HepG2 (cell line): ENCODE results near the gene TMEM164. TPM values are rescaled to one million over a fixed set of nuclear protein-coding genes. Genes with fewer than 3 reads are reported as not detected.

ENCODE experiments used
- AKAP8 ChIP-seq: sonication (generic); formaldehyde crosslinking; IDR thresholded peaks from 2 replicates; pipeline ENCODE4 v1.5.1; 2020; ENCODE audit warnings: mild to moderate bottlenecking, missing genetic modification reagents
- CEBPG ChIP-seq: IDR thresholded peaks from 2 replicates; pipeline ENCODE4 v1.6.1; 2016
- FOXA3 ChIP-seq: IDR thresholded peaks from 2 replicates; pipeline ENCODE4 v1.6.1; 2016; ENCODE audit warnings: missing genetic modification reagents, missing compliant biosample characterization
- GTF3A ChIP-seq: sonication (generic); formaldehyde crosslinking; conservative IDR thresholded peaks from 2 replicates; pipeline ENCODE4 v1.4.0; 2020; ENCODE audit warnings: mild to moderate bottlenecking, missing genetic modification reagents
- HOXA3 ChIP-seq: sonication (generic); formaldehyde crosslinking; IDR thresholded peaks from 2 replicates; pipeline ENCODE4 v1.5.0; 2020; ENCODE audit warnings: missing genetic modification reagents
- IRF2 ChIP-seq: IDR thresholded peaks from 2 replicates; pipeline ENCODE4 v1.6.1; 2018; ENCODE audit warnings: missing genetic modification reagents, missing compliant biosample characterization
- KDM3A ChIP-seq: IDR thresholded peaks from 2 replicates; pipeline ENCODE4 v1.6.1; 2018; ENCODE audit warnings: low read depth, missing compliant biosample characterization
- KDM5B ChIP-seq: sonication (generic); formaldehyde crosslinking; IDR thresholded peaks from 2 replicates; pipeline ENCODE4 v1.4.0; 2020; ENCODE audit warnings: missing genetic modification reagents, mild to moderate bottlenecking, borderline replicate concordance
- KLF9 ChIP-seq: IDR thresholded peaks from 2 replicates; pipeline ENCODE4 v1.6.1; 2016; ENCODE audit warnings: low read depth
- MAFF ChIP-seq: IDR thresholded peaks from 2 replicates; pipeline ENCODE4 v1.6.1; 2011; ENCODE audit warnings: low read depth, low read length, improper control_type of control experiment
- PRMT3 ChIP-seq: sonication (generic); formaldehyde crosslinking; IDR thresholded peaks from 2 replicates; pipeline ENCODE4 v1.8.1; 2022; ENCODE audit warnings: low read depth, mild to moderate bottlenecking, moderate library complexity, missing genetic modification reagents, borderline replicate concordance
- REST ChIP-seq, 2 experiments: IDR thresholded peaks; 2 replicates each; pipeline ENCODE4 v1.6.1; 2011 to 2012; ENCODE audit warnings: low read length in 2 of 2, borderline replicate concordance in 1 of 2, low read depth in 1 of 2, mild to moderate bottlenecking in 1 of 2, moderate library complexity in 1 of 2
- REXO4 ChIP-seq: sonication (generic); formaldehyde crosslinking; IDR thresholded peaks from 2 replicates; pipeline ENCODE4 v1.8.0; 2022; ENCODE audit warnings: missing genetic modification reagents, mild to moderate bottlenecking, borderline replicate concordance
- SMARCC2 ChIP-seq: fragments of 450-650 bp; IDR thresholded peaks from 2 replicates; pipeline ENCODE4 v1.6.1; 2017; ENCODE audit warnings: antibody characterized with exemption, mild to moderate bottlenecking
- SOX13 ChIP-seq, 3 experiments: fragments of 450-650 bp in 1 of 3; sonication (generic) in 1 of 3; formaldehyde crosslinking in 1 of 3; IDR thresholded peaks in 2 of 3; conservative IDR thresholded peaks in 1 of 3; 2 replicates each; pipeline versions ENCODE4 v1.5.0 to v1.6.1; 2016 to 2020; ENCODE audit warnings: antibody characterized with exemption in 1 of 3, mild to moderate bottlenecking in 1 of 3, missing compliant biosample characterization in 1 of 3, missing genetic modification reagents in 1 of 3, moderate library complexity in 1 of 3
- SP5 ChIP-seq: IDR thresholded peaks from 2 replicates; pipeline ENCODE4 v1.6.1; 2016; ENCODE audit warnings: low read depth, borderline replicate concordance
- THAP11 ChIP-seq: IDR thresholded peaks from 2 replicates; pipeline ENCODE4 v1.6.1; 2016; ENCODE audit warnings: missing biosample characterization, missing genetic modification reagents
- YY1 ChIP-seq: IDR thresholded peaks from 2 replicates; pipeline ENCODE4 v1.6.1; 2011; ENCODE audit warnings: low read length, low read depth, moderate library complexity, mild to moderate bottlenecking; ENCODE audit not compliant: insufficient read depth, insufficient replicate concordance
- ZNF251 ChIP-seq: sonication (generic); formaldehyde crosslinking; IDR thresholded peaks from 2 replicates; pipeline ENCODE4 v1.9.0; 2021; ENCODE audit warnings: mild to moderate bottlenecking, missing genetic modification reagents
- ZNF333 ChIP-seq: sonication (generic); formaldehyde crosslinking; IDR thresholded peaks from 2 replicates; pipeline ENCODE4 v1.4.0; 2020; ENCODE audit warnings: mild to moderate bottlenecking, missing genetic modification reagents, borderline replicate concordance
- ZNF713 ChIP-seq: sonication (generic); formaldehyde crosslinking; IDR thresholded peaks from 2 replicates; pipeline ENCODE4 v1.4.0; 2020; ENCODE audit warnings: mild to moderate bottlenecking, missing genetic modification reagents
- ZSCAN25 ChIP-seq: sonication (generic); formaldehyde crosslinking; IDR thresholded peaks from 2 replicates; pipeline ENCODE4 v1.8.0; 2022; ENCODE audit warnings: mild to moderate bottlenecking, missing genetic modification reagents
- polyA plus RNA-seq, 8 experiments: library from polyadenylated mRNA; depleted of rRNA in 3 of 8; stranded (reverse) in 7 of 8; unstranded in 1 of 8; fragments of >200 nt; fragmentation: Illumina TruSeq in 4 of 8; extraction: Trizol in 4 of 8; gene quantifications; 2 replicates each; pipeline versions ENCODE4 v1.2.1 to v1.2.3, GENCODE V29; 2011 to 2016; ENCODE audit warnings: low read depth in 4 of 8, missing spikeins in 1 of 8, mixed read lengths in 1 of 8; ENCODE audit not compliant: insufficient read depth in 1 of 8
- total RNA-seq, 5 experiments: library from RNA; depleted of rRNA; stranded (reverse); fragments of >200 nt; fragmentation: Illumina TruSeq; extraction: Trizol; gene quantifications; 2 replicates each; pipeline ENCODE4 v1.2.3, GENCODE V29; 2016; ENCODE audit warnings: low read depth in 1 of 5
- TF ChIP-seq, protein P1 (sequence below): sonication (generic); formaldehyde crosslinking; IDR thresholded peaks from 2 replicates; pipeline ENCODE4 v1.8.0; 2022; ENCODE audit warnings: missing genetic modification reagents, low read depth, mild to moderate bottlenecking, borderline replicate concordance
- TF ChIP-seq, protein P2 (sequence below): sonication (generic); formaldehyde crosslinking; IDR thresholded peaks from 2 replicates; pipeline ENCODE4 v1.5.1; 2020; ENCODE audit warnings: missing genetic modification reagents, mild to moderate bottlenecking, borderline replicate concordance

The TMEM164 gene
- total and polyA plus RNA-seq, 2 of the 13 experiments (the other 11 are each of a cell fraction or from before 2014, with no cell fraction given) = 5.8 to 13.2 TPM

DNA sequence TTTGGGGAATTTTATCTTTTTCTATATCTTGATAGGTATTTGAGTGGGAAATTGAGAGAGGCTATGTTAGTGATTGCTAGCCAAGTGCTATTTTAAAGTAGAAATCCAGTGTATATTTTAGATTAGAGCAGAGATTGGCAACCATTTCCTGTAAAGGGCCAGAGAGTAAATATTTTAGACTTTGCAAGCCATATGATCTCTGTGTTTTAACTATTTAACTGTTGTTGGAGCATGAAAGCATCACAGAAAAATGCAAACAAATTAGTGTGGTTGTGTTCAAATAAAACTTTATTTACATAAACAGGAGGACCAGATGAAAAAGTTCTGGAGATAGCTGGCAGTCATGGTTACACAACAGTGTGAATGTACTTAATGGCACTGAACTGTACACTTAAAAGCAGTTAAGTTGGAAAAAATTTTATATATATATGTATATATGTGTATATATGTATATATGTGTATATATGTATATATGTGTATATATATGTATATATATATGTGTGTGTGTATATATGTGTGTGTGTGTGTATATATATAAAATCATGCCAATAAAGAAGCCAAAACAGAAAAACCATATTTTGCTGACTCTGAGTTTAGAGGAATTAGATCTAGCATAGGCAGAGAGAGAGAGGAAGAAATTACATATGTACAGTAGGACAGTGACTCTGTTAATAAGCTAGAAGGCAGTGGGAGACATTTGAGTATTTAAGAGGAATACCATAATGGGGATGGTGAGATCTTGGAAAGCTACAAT, 83.4 kb downstream of the TMEM164 start (continued):
- TF ChIP-seq PRMT3 (CRISPR knock-in tag) = no peak
- peak; percentile 41; the same call in 1 of the 2 replicates for TF ChIP-seq MAFF
- no peak for TF ChIP-seq ZSCAN25 (CRISPR knock-in tag)
- no peak for TF ChIP-seq HOXA3 (CRISPR knock-in tag)
- no peak for TF ChIP-seq ZNF713 (CRISPR knock-in tag)
- TF ChIP-seq KDM3A (CRISPR knock-in tag) = no peak
- no peak for TF ChIP-seq AKAP8 (CRISPR knock-in tag)
- TF ChIP-seq KLF9 (CRISPR knock-in tag) = no peak
- TF ChIP-seq THAP11 (CRISPR knock-in tag) = no peak
- TF ChIP-seq, protein P1, sequence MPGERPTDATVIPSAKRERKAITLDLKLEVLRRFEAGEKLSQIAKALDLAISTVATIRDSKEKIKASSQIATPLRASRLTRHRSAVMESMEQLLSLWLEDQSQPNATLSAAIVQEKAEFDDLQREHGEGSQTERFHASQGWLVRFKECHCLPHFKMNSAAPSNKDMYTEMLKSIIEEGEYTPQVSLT (CRISPR knock-in tag) = no peak
- TF ChIP-seq REXO4 = no peak
- no peak for TF ChIP-seq ZNF333 (CRISPR knock-in tag)
- TF ChIP-seq CEBPG (CRISPR knock-in tag) = peak; percentile 52; the same call in 1 of the 2 replicates
- no peak for TF ChIP-seq ZNF251 (CRISPR knock-in tag)
- TF ChIP-seq, protein P2, sequence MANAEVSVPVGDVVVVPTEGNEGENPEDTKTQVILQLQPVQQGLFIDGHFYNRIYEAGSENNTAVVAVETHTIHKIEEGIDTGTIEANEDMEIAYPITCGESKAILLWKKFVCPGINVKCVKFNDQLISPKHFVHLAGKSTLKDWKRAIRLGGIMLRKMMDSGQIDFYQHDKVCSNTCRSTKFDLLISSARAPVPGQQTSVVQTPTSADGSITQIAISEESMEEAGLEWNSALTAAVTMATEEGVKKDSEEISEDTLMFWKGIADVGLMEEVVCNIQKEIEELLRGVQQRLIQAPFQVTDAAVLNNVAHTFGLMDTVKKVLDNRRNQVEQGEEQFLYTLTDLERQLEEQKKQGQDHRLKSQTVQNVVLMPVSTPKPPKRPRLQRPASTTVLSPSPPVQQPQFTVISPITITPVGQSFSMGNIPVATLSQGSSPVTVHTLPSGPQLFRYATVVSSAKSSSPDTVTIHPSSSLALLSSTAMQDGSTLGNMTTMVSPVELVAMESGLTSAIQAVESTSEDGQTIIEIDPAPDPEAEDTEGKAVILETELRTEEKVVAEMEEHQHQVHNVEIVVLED (CRISPR knock-in tag) = no peak
- TF ChIP-seq SP5 (CRISPR knock-in tag) = no peak
- no peak for TF ChIP-seq GTF3A (CRISPR knock-in tag)
- no peak for TF ChIP-seq KDM5B (CRISPR knock-in tag)
- no peak for TF ChIP-seq SOX13 (IDR thresholded peaks at IDR 0.05)
- no peak for TF ChIP-seq SOX13 (CRISPR knock-in tag; conservative IDR thresholded peaks at IDR 0.05 in 1 of 2, IDR thresholded peaks at IDR 0.05 in 1 of 2)
- no peak for TF ChIP-seq REST (IDR thresholded peaks at IDR 0.05; ENCODE audit: borderline replicate concordance in 1 of 2, low read depth in 1 of 2, low read length in 2 of 2)
- TF ChIP-seq SMARCC2 = no peak
- peak; percentile 77 for TF ChIP-seq FOXA3
- no peak for TF ChIP-seq IRF2 (CRISPR knock-in tag)
- no peak for TF ChIP-seq YY1
